ENCODE data around the gene SMIM35. TPM values are rescaled to one million over a fixed set of nuclear protein-coding genes. Genes with fewer than 3 reads are reported as not detected.

SMIM35 gene
- total RNA-seq, 6 donors from 2014 or later, result not detected

GRCh38 chr11:117972044-117972443 lies 114.7 kb downstream of the SMIM35 start:
- H3K27ac ChIP-seq, result no peak overlapping the region

DNA sequence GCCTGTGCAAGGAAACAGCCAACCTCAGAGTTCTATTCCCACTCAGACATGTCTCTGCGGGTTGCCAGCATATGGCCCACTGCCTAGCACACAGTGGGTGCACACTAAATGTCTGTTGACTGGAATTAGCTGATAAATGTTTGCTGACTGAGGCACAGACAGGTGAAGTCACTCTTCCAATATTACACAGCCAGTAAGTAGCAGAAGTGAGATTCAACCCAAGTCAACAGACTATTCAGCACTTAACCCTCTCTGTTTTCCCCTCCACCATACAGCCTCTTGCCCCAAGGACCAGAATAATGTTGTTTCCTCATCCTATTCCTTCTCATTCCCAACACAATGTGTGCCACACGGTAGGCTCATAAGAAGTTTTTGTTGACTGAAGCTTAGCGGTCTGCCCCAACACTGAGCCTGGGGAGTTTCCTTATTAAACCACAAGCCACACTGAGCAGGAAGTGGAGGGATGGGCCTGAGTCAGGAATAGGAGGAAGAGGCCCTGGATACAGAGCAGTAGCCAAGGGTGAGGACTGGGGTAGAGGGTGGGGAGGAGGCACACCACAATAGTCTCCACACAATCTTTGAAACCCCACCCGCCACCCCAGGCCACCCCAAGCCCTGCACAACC lies 116.3 kb downstream of the SMIM35 start:
- peak; percentile 78 to 79 for ATAC-seq (ENCODE audit: low FRiP score in 2 of 2)
- peak in 1 of 2 donors; percentile 45 for TF ChIP-seq POLR2AphosphoS5 (IDR thresholded peaks at IDR 0.05)
- no peak for TF ChIP-seq CTCF (IDR thresholded peaks at IDR 0.05)
- no peak for TF ChIP-seq EP300 (IDR thresholded peaks at IDR 0.05)
- TF ChIP-seq POLR2A (IDR thresholded peaks at IDR 0.05), result no peak
- H3K9me3 ChIP-seq, result no peaks in the 10 kb centered on the region
- H3K4me3 ChIP-seq, result no peak overlapping the region
- H3K36me3 ChIP-seq, result no peaks in the 10 kb centered on the region
- H3K27me3 ChIP-seq, result no peaks in the 10 kb centered on the region
- 47 to 49% methylated on average over 3 to 4 of the region's 4 CpGs for WGBS, 2 donors
- peak in 1 of 2 donors; percentile 67 for DNase-seq
- H3K4me1 ChIP-seq, result peaks cover 26 to 46% (median 29%) of the 10 kb centered on the region in 4 donors
- H3K27ac ChIP-seq, result peak overlapping the region in 2 of 4 donors; percentile 27 to 35

More at GRCh38 chr11:117972044-117972443, 114.7 kb downstream of the SMIM35 start:
- Histone ChIP-seq H3K9me3 (no peaks in the 10 kb centered on the region), H3K27me3 (no peaks in the 10 kb centered on the region), H3K4me3 (no peak overlapping the region), H3K4me1 (peaks cover 28 to 41% (median 32%) of the 10 kb centered on the region in 4 donors), H3K36me3 (no peaks in the 10 kb centered on the region)
- TF ChIP-seq POLR2AphosphoS5 (IDR thresholded peaks at IDR 0.05) (no peak), POLR2A (IDR thresholded peaks at IDR 0.05) (no peak), CTCF (IDR thresholded peaks at IDR 0.05) (no peak), EP300 (IDR thresholded peaks at IDR 0.05) (no peak)
- 90 to 93% methylated on average over 10 of the region's 10 CpGs for WGBS, 2 donors
- DNase-seq (peak in 1 of 2 donors; percentile 59), ATAC-seq (ENCODE audit: low FRiP score in 2 of 2) (no peak)

- WGBS, 2 donors, result 95 to 96% methylated on average over 5 of the region's 5 CpGs
- Histone ChIP-seq H3K27ac (no peak overlapping the region), H3K4me3 (no peak overlapping the region), H3K36me3 (no peaks in the 10 kb centered on the region), H3K4me1 (peaks cover 26 to 44% (median 29%) of the 10 kb centered on the region in 4 donors), H3K27me3 (no peaks in the 10 kb centered on the region), H3K9me3 (no peaks in the 10 kb centered on the region)
- no peak for DNase-seq
- ATAC-seq (ENCODE audit: low FRiP score in 2 of 2), result no peak
- TF ChIP-seq EP300 (IDR thresholded peaks at IDR 0.05) (no peak), POLR2A (IDR thresholded peaks at IDR 0.05) (no peak), POLR2AphosphoS5 (IDR thresholded peaks at IDR 0.05) (no peak), CTCF (IDR thresholded peaks at IDR 0.05) (no peak)
Measured at GRCh38 chr11:117969160-117969991, 117.4 kb downstream of the SMIM35 start.

GRCh38 chr11:117966908-117967307 lies 119.9 kb downstream of the SMIM35 start:
- no peaks in the 10 kb centered on the region for H3K27me3 ChIP-seq
- 59 to 81% methylated on average over 8 of the region's 8 CpGs for WGBS, 2 donors
- TF ChIP-seq POLR2AphosphoS5 (IDR thresholded peaks at IDR 0.05), result no peak
- no peak for TF ChIP-seq POLR2A (IDR thresholded peaks at IDR 0.05)
- no peak for TF ChIP-seq CTCF (IDR thresholded peaks at IDR 0.05)
- TF ChIP-seq EP300 (IDR thresholded peaks at IDR 0.05), result no peak
- no peaks in the 10 kb centered on the region for H3K36me3 ChIP-seq
- no peak overlapping the region for H3K27ac ChIP-seq
- DNase-seq, result peak in 1 of 2 donors; percentile 40
- peak; percentile 38 to 82 for ATAC-seq (ENCODE audit: low FRiP score in 2 of 2)
- no peaks in the 10 kb centered on the region for H3K9me3 ChIP-seq
- H3K4me1 ChIP-seq, result peaks cover 6 to 20% (median 9%) of the 10 kb centered on the region in 4 donors
- H3K4me3 ChIP-seq, result no peak overlapping the region

All from upper lobe of left lung (tissue), 6 donors.